GDM1 (cell line): Measurements from ENCODE around the gene C5.

Experiments
- DNase-seq: peaks from one replicate; lab custom pipeline; 2025; lab: John Stamatoyannopoulos, UW

The C5 gene

GRCh38 chr9:120941046-120941770, 108.9 kb downstream of the C5 start:
- DNase-seq: no peak

GRCh38 chr9:120940573-120940972, 109.5 kb downstream of the C5 start:
- no peak for DNase-seq

GRCh38 chr9:120938851-120939250, 111.2 kb downstream of the C5 start:
- DNase-seq: no peak

- DNase-seq: no peak
Measured at GRCh38 chr9:120937596-120937995, 112.5 kb downstream of the C5 start.

GRCh38 chr9:120937127-120937526, 112.9 kb downstream of the C5 start:
- no peak for DNase-seq

- DNase-seq: no peak
Measured at GRCh38 chr9:120936764-120937122, 113.3 kb downstream of the C5 start.

GRCh38 chr9:120936011-120936763, 113.9 kb downstream of the C5 start:
- peak; percentile 73 for DNase-seq

- DNase-seq: peak; percentile 64
Measured at GRCh38 chr9:120935383-120935857, 114.7 kb downstream of the C5 start.

GRCh38 chr9:120934281-120934680, 115.8 kb downstream of the C5 start:
- DNase-seq: no peak

- no peak for DNase-seq
Measured at GRCh38 chr9:120933310-120934055, 116.6 kb downstream of the C5 start.

- DNase-seq: no peak
Measured at GRCh38 chr9:120932086-120932823, 117.8 kb downstream of the C5 start.

- peak; percentile 30 for DNase-seq
Measured at GRCh38 chr9:120931231-120932085, 118.6 kb downstream of the C5 start.

- DNase-seq: no peak
Measured at GRCh38 chr9:120929229-120929791, 120.8 kb downstream of the C5 start.

- no peak for DNase-seq
Measured at GRCh38 chr9:120928483-120929228, 121.4 kb downstream of the C5 start.

- no peak for DNase-seq
Measured at GRCh38 chr9:120928015-120928482, 122.0 kb downstream of the C5 start.

- no peak for DNase-seq
Measured at GRCh38 chr9:120927269-120928014, 122.6 kb downstream of the C5 start.

- DNase-seq: no peak
Measured at GRCh38 chr9:120926397-120926928, 123.6 kb downstream of the C5 start, which contains the start of gene TRAF1. TSS of gene TRAF1 (minus strand) at chr9:120926796. CDS start at chr9:120926075, 721 bp downstream.

GRCh38 chr9:120925535-120926396, 124.3 kb downstream of the C5 start:
- no peak for DNase-seq
